Measurements from ENCODE around the gene CRYGN.

CRYGN gene

GRCh38 chr7:151416112-151416940, 23.6 kb downstream of the CRYGN start:
- TF ChIP-seq ZFP3 (CRISPR knock-in tag; IDR thresholded peaks at IDR 0.05) (no peak), ZC3H10 (CRISPR knock-in tag; IDR thresholded peaks at IDR 0.05) (no peak), ZNF8 (CRISPR knock-in tag; IDR thresholded peaks at IDR 0.05) (no peak), TSHZ2 (CRISPR knock-in tag; IDR thresholded peaks at IDR 0.05) (no peak), RARB (CRISPR knock-in tag; IDR thresholded peaks at IDR 0.05) (no peak), OSR1 (CRISPR knock-in tag; IDR thresholded peaks at IDR 0.05) (no peak), ARNTL (CRISPR knock-in tag; IDR thresholded peaks at IDR 0.05; ENCODE audit: borderline replicate concordance, low read depth) (no peak), TOX (CRISPR knock-in tag; IDR thresholded peaks at IDR 0.05; ENCODE audit: borderline replicate concordance) (no peak), PATZ1 (CRISPR knock-in tag; IDR thresholded peaks at IDR 0.05; ENCODE audit: borderline replicate concordance) (no peak), ZFP30 (CRISPR knock-in tag; IDR thresholded peaks at IDR 0.05) (no peak)
- ATAC-seq, result no peak

- no peak for ATAC-seq
- TF ChIP-seq POU6F1 (CRISPR knock-in tag; IDR thresholded peaks at IDR 0.05; ENCODE audit: borderline replicate concordance, low read depth), result no peak
- no peak for TF ChIP-seq ARNTL (CRISPR knock-in tag; IDR thresholded peaks at IDR 0.05; ENCODE audit: borderline replicate concordance, low read depth)
- TF ChIP-seq SNAI2 (CRISPR knock-in tag; IDR thresholded peaks at IDR 0.05), result no peak
- TF ChIP-seq TSHZ2 (CRISPR knock-in tag; IDR thresholded peaks at IDR 0.05), result no peak
- TF ChIP-seq TCF4 (CRISPR knock-in tag; IDR thresholded peaks at IDR 0.05; ENCODE audit: borderline replicate concordance), result no peak
- no peak for TF ChIP-seq PPARA (CRISPR knock-in tag; IDR thresholded peaks at IDR 0.05; ENCODE audit: borderline replicate concordance)
- TF ChIP-seq ZFP30 (CRISPR knock-in tag; IDR thresholded peaks at IDR 0.05), result no peak
- no peak for TF ChIP-seq BACH2 (CRISPR knock-in tag; IDR thresholded peaks at IDR 0.05; ENCODE audit: borderline replicate concordance)
- TF ChIP-seq ZFP3 (CRISPR knock-in tag; IDR thresholded peaks at IDR 0.05), result no peak
- no peak for TF ChIP-seq GLIS3 (CRISPR knock-in tag; IDR thresholded peaks at IDR 0.05)
- no peak for TF ChIP-seq CSDC2 (CRISPR knock-in tag; IDR thresholded peaks at IDR 0.05)
Observed at GRCh38 chr7:151415375-151416105, 24.4 kb downstream of the CRYGN start.

GRCh38 chr7:151413241-151413640, 26.7 kb downstream of the CRYGN start:
- no peak for ATAC-seq
- no peak for TF ChIP-seq GLIS3 (CRISPR knock-in tag; IDR thresholded peaks at IDR 0.05)
- no peak for TF ChIP-seq PATZ1 (CRISPR knock-in tag; IDR thresholded peaks at IDR 0.05; ENCODE audit: borderline replicate concordance)
- no peak for TF ChIP-seq TSHZ2 (CRISPR knock-in tag; IDR thresholded peaks at IDR 0.05)
- no peak for TF ChIP-seq PPARA (CRISPR knock-in tag; IDR thresholded peaks at IDR 0.05; ENCODE audit: borderline replicate concordance)
- TF ChIP-seq RARB (CRISPR knock-in tag; IDR thresholded peaks at IDR 0.05), result no peak
- TF ChIP-seq ZNF8 (CRISPR knock-in tag; IDR thresholded peaks at IDR 0.05), result no peak
- no peak for TF ChIP-seq SNAI2 (CRISPR knock-in tag; IDR thresholded peaks at IDR 0.05)
- no peak for TF ChIP-seq TCF4 (CRISPR knock-in tag; IDR thresholded peaks at IDR 0.05; ENCODE audit: borderline replicate concordance)
- TF ChIP-seq ESRRG (CRISPR knock-in tag; IDR thresholded peaks at IDR 0.05), result no peak
- no peak for TF ChIP-seq ZNF70 (CRISPR knock-in tag; IDR thresholded peaks at IDR 0.05)

All from SK-N-SH treated with all-trans-retinoic acid at 6 μM for 48 hours (cell line).